ENCODE data around the gene FAM200B. TPM values are rescaled to one million over a fixed set of nuclear protein-coding genes. Genes with fewer than 3 reads are reported as not detected.

The FAM200B gene
- total and polyA plus RNA-seq, 2 experiments from 2014 or later: 33.2 to 74.6 TPM

DNA sequence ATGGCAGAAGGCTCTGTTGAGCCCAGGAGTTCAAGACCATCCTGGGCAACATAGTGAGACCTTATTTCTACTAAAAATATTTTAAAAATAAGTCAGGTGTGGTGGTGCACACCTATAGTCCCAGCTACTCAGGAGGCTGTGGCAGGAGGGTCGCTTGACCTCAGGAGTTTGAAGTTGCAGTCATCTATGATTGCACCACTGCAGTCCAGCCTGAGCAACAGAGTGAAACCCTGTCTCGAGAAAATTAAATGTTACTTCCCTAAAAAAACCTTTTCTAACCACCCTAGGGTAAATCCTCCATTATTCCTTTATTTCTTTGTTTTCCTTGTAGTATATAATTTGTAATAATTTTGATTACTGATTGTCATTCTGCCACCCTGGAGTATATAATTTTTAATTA lies 7.9 kb downstream of the FAM200B start:
- WGBS, 2 experiments (ENCODE audit: low coverage in 1 of 2, low lambda C conversion rate in 2 of 2, missing lambda C conversion rate in 2 of 2): 96 to 98% methylated on average over 2 of the region's 2 CpGs

DNA sequence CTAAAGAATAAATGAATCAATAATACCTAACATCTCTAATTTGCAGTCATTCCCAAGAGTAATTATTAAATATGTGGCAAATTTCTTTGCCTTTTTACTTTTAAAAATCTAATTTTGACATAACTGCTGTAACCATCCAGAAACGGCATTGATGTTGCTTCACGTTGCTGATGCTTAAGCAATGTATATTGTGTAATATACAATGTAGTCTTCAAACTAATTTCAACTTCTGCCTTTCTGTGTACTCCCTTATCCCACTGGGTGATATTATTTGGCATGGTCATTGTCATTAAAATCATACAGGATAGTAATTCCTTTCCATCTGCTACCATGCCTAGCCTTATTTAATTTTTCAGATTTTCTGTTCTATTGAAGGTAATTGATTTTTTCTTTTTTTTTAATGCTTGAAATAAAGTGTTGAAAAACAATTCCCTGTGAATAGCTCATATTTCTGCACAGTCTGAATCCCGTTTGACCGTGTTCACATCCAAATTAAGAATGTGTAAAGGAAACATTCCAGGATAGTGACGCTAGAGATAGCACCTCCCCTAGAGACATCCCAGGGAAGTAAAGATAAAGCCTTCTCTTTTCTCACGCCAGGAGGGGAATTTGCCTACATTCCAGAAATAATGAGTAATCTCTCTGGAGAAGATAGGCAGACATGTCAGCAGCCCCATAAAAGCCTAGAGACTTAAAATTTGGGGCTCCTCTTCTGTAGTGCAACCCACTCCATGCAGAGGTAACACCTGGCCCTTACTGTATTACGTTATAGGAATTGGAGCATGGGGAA lies 8.6 kb downstream of the FAM200B start:
- Histone ChIP-seq H3K9me3 (ENCODE audit: low read depth) (no peaks in the 10 kb centered on the region), H3F3A (ENCODE audit: insufficient read depth) (peaks cover 68% of the 10 kb centered on the region), H3K27me3 (replicated peaks; ENCODE audit: insufficient read depth) (no peaks in the 10 kb centered on the region), H3K4me2 (ENCODE audit: unreplicated experiment) (peak overlapping the region; percentile 68), H3K27ac (peak overlapping the region; percentile 85), H3K9ac (peak overlapping the region; percentile 52), H3K9me2 (ENCODE audit: insufficient read depth) (no peaks in the 10 kb centered on the region; the same call in 1 of the 2 replicates), H2AFZ (no peak overlapping the region), H3K4me3 (peak overlapping the region; percentile 13), H4K20me1 (ENCODE audit: insufficient read depth) (no peaks in the 10 kb centered on the region), H3K79me2 (ENCODE audit: insufficient read depth) (peaks cover 16% of the 10 kb centered on the region), H3K36me3 (ENCODE audit: low read depth) (peaks cover 20% of the 10 kb centered on the region), H3K4me1 (ENCODE audit: insufficient read depth) (peaks cover 61% of the 10 kb centered on the region)
- DNase-seq: peak; percentile 92
- TF ChIP-seq EZH2 (IDR thresholded peaks at IDR 0.05; ENCODE audit: insufficient read depth, poor library complexity, severe bottlenecking) (no peak), EZH2phosphoT487 (IDR thresholded peaks at IDR 0.05; ENCODE audit: insufficient read depth, low read depth) (no peak)
- 24 to 27% methylated on average over 7 of the region's 7 CpGs for WGBS, 2 experiments (ENCODE audit: low coverage in 1 of 2, low lambda C conversion rate in 2 of 2, missing lambda C conversion rate in 2 of 2)
- in situ Hi-C loops (cut with MboI): no loop called here

More for the DNA sequence above, 7.9 kb downstream of the FAM200B start:
- peak overlapping the region; percentile 52 for H3K9ac ChIP-seq
- no peak for TF ChIP-seq EZH2phosphoT487 (IDR thresholded peaks at IDR 0.05; ENCODE audit: insufficient read depth, low read depth)
- TF ChIP-seq EZH2 (IDR thresholded peaks at IDR 0.05; ENCODE audit: insufficient read depth, poor library complexity, severe bottlenecking): no peak
- DNase-seq: peak; percentile 37
- peaks cover 63% of the 10 kb centered on the region for H3F3A ChIP-seq (ENCODE audit: insufficient read depth)
- no peaks in the 10 kb centered on the region for H3K27me3 ChIP-seq (replicated peaks; ENCODE audit: insufficient read depth)
- peaks cover 26% of the 10 kb centered on the region for H3K36me3 ChIP-seq (ENCODE audit: low read depth)
- H3K4me3 ChIP-seq: peak overlapping the region; percentile 13; the same call in 1 of the 2 replicates
- H4K20me1 ChIP-seq (ENCODE audit: insufficient read depth): no peaks in the 10 kb centered on the region
- H3K79me2 ChIP-seq (ENCODE audit: insufficient read depth): peaks cover 22% of the 10 kb centered on the region
- no peak overlapping the region for H2AFZ ChIP-seq
- in situ Hi-C loops (cut with MboI): no loop called here
- H3K9me2 ChIP-seq (ENCODE audit: insufficient read depth): no peaks in the 10 kb centered on the region; the same call in 1 of the 2 replicates
- peak overlapping the region; percentile 85 for H3K27ac ChIP-seq
- H3K9me3 ChIP-seq (ENCODE audit: low read depth): no peaks in the 10 kb centered on the region
- H3K4me1 ChIP-seq (ENCODE audit: insufficient read depth): peaks cover 55% of the 10 kb centered on the region
- peak overlapping the region; percentile 68 for H3K4me2 ChIP-seq (ENCODE audit: unreplicated experiment)

DNA sequence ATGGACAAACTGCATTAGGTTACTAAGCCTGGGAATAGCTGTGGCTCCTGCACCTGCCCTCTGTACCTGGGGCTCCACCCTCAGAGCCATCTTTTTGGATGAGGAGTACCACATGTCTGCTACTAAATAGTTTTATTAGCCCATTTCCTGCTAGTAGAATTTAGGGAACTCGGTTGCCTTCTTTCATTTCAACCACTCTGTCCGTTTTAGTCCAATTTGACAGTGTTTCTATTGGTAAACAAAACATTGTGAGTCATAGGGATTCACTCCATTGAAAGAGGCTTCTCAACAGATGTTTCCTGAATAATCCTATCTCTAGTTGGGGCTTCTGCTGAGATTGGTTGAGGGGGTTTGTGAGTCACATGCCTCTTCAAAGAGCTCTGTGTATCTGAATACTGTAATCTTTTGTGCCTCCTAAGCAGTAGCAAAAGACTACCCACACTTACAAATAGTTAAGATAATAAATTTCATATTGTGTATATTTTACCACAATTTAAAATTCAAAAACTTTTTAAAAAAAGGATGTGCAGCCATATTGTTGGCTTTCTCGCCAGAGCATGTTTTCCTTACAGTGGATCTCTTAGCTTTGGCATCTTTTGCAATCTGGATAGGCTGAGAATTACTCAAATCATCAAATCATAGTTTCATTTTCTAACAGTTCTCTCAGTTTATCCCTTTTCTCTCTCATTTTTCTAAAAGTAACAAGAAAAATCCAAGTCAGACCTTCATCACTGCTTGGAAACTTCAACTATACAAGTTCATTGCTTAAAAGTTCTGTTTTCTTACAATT lies 9.9 kb downstream of the FAM200B start:
- 36 to 37% methylated on average over 3 of the region's 3 CpGs for WGBS, 2 experiments (ENCODE audit: low coverage in 1 of 2, low lambda C conversion rate in 2 of 2, missing lambda C conversion rate in 2 of 2)
- Histone ChIP-seq H3K4me1 (ENCODE audit: insufficient read depth) (peaks cover 71% of the 10 kb centered on the region), H3F3A (ENCODE audit: insufficient read depth) (peaks cover 74% of the 10 kb centered on the region)

DNA sequence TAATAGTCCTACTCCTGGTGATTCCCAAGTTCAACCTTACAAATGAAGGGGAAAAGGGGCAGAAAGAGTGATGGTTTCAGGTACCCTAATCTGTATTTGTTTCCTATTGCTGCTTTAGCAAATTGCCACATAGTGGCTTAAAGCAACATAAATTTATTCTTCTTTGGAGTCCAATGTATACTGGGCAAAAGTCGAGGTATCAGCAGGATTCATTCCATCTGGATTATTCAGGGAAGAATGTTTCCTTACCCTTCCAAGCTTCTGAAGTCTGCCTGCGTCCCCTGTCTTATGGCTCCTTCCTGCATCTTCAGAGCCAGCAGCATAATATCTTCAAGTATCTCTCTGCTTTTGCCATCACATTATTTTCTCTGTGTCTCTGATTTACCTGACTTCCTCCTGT lies 11.0 kb downstream of the FAM200B start:
- Histone ChIP-seq H3K27ac (no peak overlapping the region), H3K9me2 (ENCODE audit: insufficient read depth) (no peaks in the 10 kb centered on the region), H4K20me1 (ENCODE audit: insufficient read depth) (no peaks in the 10 kb centered on the region), H3K79me2 (ENCODE audit: insufficient read depth) (no peaks in the 10 kb centered on the region), H3K9me3 (ENCODE audit: low read depth) (no peaks in the 10 kb centered on the region), H3K4me1 (ENCODE audit: insufficient read depth) (peaks cover 62% of the 10 kb centered on the region), H3K4me2 (ENCODE audit: unreplicated experiment) (no peak overlapping the region), H2AFZ (no peak overlapping the region), H3K36me3 (ENCODE audit: low read depth) (peaks cover 2% of the 10 kb centered on the region; the same call in 1 of the 2 replicates), H3F3A (ENCODE audit: insufficient read depth) (peaks cover 63% of the 10 kb centered on the region), H3K27me3 (replicated peaks; ENCODE audit: insufficient read depth) (no peaks in the 10 kb centered on the region), H3K4me3 (no peak overlapping the region), H3K9ac (no peak overlapping the region)
- WGBS, 2 experiments (ENCODE audit: low coverage in 1 of 2, low lambda C conversion rate in 2 of 2, missing lambda C conversion rate in 2 of 2): 83 to 94% methylated on average over 2 of the region's 2 CpGs
- in situ Hi-C loops (cut with MboI): no loop called here
- no peak for TF ChIP-seq EZH2 (IDR thresholded peaks at IDR 0.05; ENCODE audit: insufficient read depth, poor library complexity, severe bottlenecking)
- no peak for TF ChIP-seq EZH2phosphoT487 (IDR thresholded peaks at IDR 0.05; ENCODE audit: insufficient read depth, low read depth)
- DNase-seq: no peak

More for the DNA sequence above, 9.9 kb downstream of the FAM200B start:
- no peaks in the 10 kb centered on the region for H3K9me2 ChIP-seq (ENCODE audit: insufficient read depth)
- peak; percentile 79 for DNase-seq
- H3K9ac ChIP-seq: peak overlapping the region; percentile 8; the same call in 1 of the 2 replicates
- peaks cover 12% of the 10 kb centered on the region for H3K36me3 ChIP-seq (ENCODE audit: low read depth)
- H3K27me3 ChIP-seq (replicated peaks; ENCODE audit: insufficient read depth): no peaks in the 10 kb centered on the region
- peaks cover 2% of the 10 kb centered on the region; the same call in 1 of the 2 replicates for H3K79me2 ChIP-seq (ENCODE audit: insufficient read depth)
- TF ChIP-seq EZH2phosphoT487 (IDR thresholded peaks at IDR 0.05; ENCODE audit: insufficient read depth, low read depth) (no peak), EZH2 (IDR thresholded peaks at IDR 0.05; ENCODE audit: insufficient read depth, poor library complexity, severe bottlenecking) (no peak)
- no peaks in the 10 kb centered on the region for H3K9me3 ChIP-seq (ENCODE audit: low read depth)
- H4K20me1 ChIP-seq (ENCODE audit: insufficient read depth): no peaks in the 10 kb centered on the region
- H2AFZ ChIP-seq: no peak overlapping the region
- in situ Hi-C loops (cut with MboI): no loop called here
- peak overlapping the region; percentile 68 for H3K4me2 ChIP-seq (ENCODE audit: unreplicated experiment)
- peak overlapping the region; percentile 85 for H3K27ac ChIP-seq
- H3K4me3 ChIP-seq: no peak overlapping the region
